KMS-11 (cell line): ENCODE results near the gene NVL.

Experiments
- H2AFZ ChIP-seq: fragments of 200-600 bp; sonication (generic); 2 replicates; pipeline ENCODE4 v1.6.1; 2016; ENCODE audit warnings: antibody characterized with exemption, mixed run types, low read depth
- H3K27ac ChIP-seq: fragments of 200-600 bp; sonication (generic); 2 replicates; pipeline ENCODE4 v1.6.1; 2016; ENCODE audit warnings: mild to moderate bottlenecking, mixed run types
- H3K27me3 ChIP-seq: fragments of 200-600 bp; sonication (generic); 2 replicates; pipeline ENCODE4 v1.6.1; 2017; ENCODE audit warnings: mild to moderate bottlenecking, low read depth, mixed run types, moderate library complexity; ENCODE audit not compliant: insufficient read depth
- H3K36me3 ChIP-seq: fragments of 200-600 bp; sonication (generic); 2 replicates; pipeline ENCODE4 v1.6.1; 2017; ENCODE audit warnings: mild to moderate bottlenecking, mixed run types; ENCODE audit not compliant: insufficient read depth
- H3K4me1 ChIP-seq: fragments of 200-600 bp; sonication (generic); 2 replicates; pipeline ENCODE4 v1.6.1; 2016; ENCODE audit warnings: mild to moderate bottlenecking, low read depth, mixed run types; ENCODE audit not compliant: poor library complexity, severe bottlenecking
- H3K4me2 ChIP-seq: fragments of 200-600 bp; sonication (generic); 2 replicates; pipeline ENCODE4 v1.7.0; 2016; ENCODE audit warnings: mild to moderate bottlenecking, mixed run types
- H3K4me3 ChIP-seq: fragments of 200-600 bp; sonication (generic); IDR thresholded peaks from 2 replicates; pipeline ENCODE4 v1.6.1; 2017; ENCODE audit warnings: low read depth, low read length, mixed read lengths; ENCODE audit not compliant: insufficient read depth
- H3K79me2 ChIP-seq: fragments of 200-600 bp; sonication (generic); 2 replicates; pipeline ENCODE4 v1.6.1; 2016; ENCODE audit warnings: low read depth, mixed run types; ENCODE audit not compliant: insufficient read depth
- H3K9ac ChIP-seq: fragments of 200-600 bp; sonication (generic); 2 replicates; pipeline ENCODE4 v1.6.1; 2016; ENCODE audit warnings: mild to moderate bottlenecking, mixed run types
- H4K20me1 ChIP-seq: fragments of 200-600 bp; sonication (generic); 2 replicates; pipeline ENCODE4 v1.6.1; 2016; ENCODE audit warnings: mild to moderate bottlenecking, mixed run types; ENCODE audit not compliant: insufficient read depth
- CTCF ChIP-seq: fragments of 200-600 bp; sonication (generic); conservative IDR thresholded peaks from 2 replicates; pipeline ENCODE4 v1.6.1; 2017; ENCODE audit warnings: low read depth, mild to moderate bottlenecking, antibody characterized with exemption, low read length, moderate library complexity, mixed read lengths

The NVL gene

GRCh38 chr1:224192082-224192788, 137.7 kb downstream of the NVL start:
- Histone ChIP-seq H3K27ac (no peak overlapping the region), H3K79me2 (peaks cover 32% of the 10 kb centered on the region), H3K4me1 (peaks cover 5% of the 10 kb centered on the region)

GRCh38 chr1:224189561-224189960, 140.4 kb downstream of the NVL start:
- Histone ChIP-seq H3K4me2 (no peak overlapping the region), H3K4me1 (peaks cover 20% of the 10 kb centered on the region), H3K27me3 (no peaks in the 10 kb centered on the region), H3K27ac (no peak overlapping the region), H4K20me1 (peaks cover 12% of the 10 kb centered on the region; the same call in 1 of the 2 replicates), H3K4me3 (no peak overlapping the region), H3K79me2 (peaks cover 59% of the 10 kb centered on the region), H3K9ac (no peak overlapping the region), H2AFZ (no peak overlapping the region), H3K36me3 (0 out of 2 replicates have a peak, but pooled peaks cover 6% of the 10 kb centered on the region)
- no peak for TF ChIP-seq CTCF

More at GRCh38 chr1:224192082-224192788, 137.7 kb downstream of the NVL start:
- Histone ChIP-seq H3K4me3 (no peak overlapping the region), H3K27me3 (no peaks in the 10 kb centered on the region), H3K9ac (no peak overlapping the region), H3K36me3 (0 out of 2 replicates have a peak, but pooled peaks cover 6% of the 10 kb centered on the region), H2AFZ (no peak overlapping the region), H4K20me1 (peaks cover 12% of the 10 kb centered on the region; the same call in 1 of the 2 replicates), H3K4me2 (no peak overlapping the region)
- no peak for TF ChIP-seq CTCF

- H3K36me3 ChIP-seq: 0 out of 2 replicates have a peak, but pooled peaks cover 6% of the 10 kb centered on the region
- peaks cover 12% of the 10 kb centered on the region; the same call in 1 of the 2 replicates for H4K20me1 ChIP-seq
- no peak overlapping the region for H3K4me3 ChIP-seq
- no peaks in the 10 kb centered on the region for H3K27me3 ChIP-seq
- peaks cover 69% of the 10 kb centered on the region for H3K79me2 ChIP-seq
- H2AFZ ChIP-seq: no peak overlapping the region
- no peak overlapping the region for H3K4me2 ChIP-seq
- no peak overlapping the region for H3K27ac ChIP-seq
- H3K4me1 ChIP-seq: peaks cover 20% of the 10 kb centered on the region
- no peak overlapping the region for H3K9ac ChIP-seq
- TF ChIP-seq CTCF: no peak
These were observed 141.7 kb downstream of the NVL start for GRCh38 chr1:224188286-224188685.

- Histone ChIP-seq H3K4me3 (no peak overlapping the region), H3K79me2 (peaks cover 67% of the 10 kb centered on the region), H3K4me2 (peak overlapping the region; percentile 58; the same call in 1 of the 2 replicates), H3K27ac (no peak overlapping the region), H3K27me3 (no peaks in the 10 kb centered on the region), H2AFZ (no peak overlapping the region), H3K4me1 (peaks cover 29% of the 10 kb centered on the region), H4K20me1 (peaks cover 12% of the 10 kb centered on the region; the same call in 1 of the 2 replicates), H3K36me3 (no peaks in the 10 kb centered on the region), H3K9ac (no peak overlapping the region)
- no peak for TF ChIP-seq CTCF
These were observed 144.8 kb downstream of the NVL start for GRCh38 chr1:224185208-224185607.
